DMS53 treated with DMSO at 0.1 percent for 48 hours (cell line): ENCODE data around the gene SIGLEC10.

Experiments used
- DNase-seq: peaks from one replicate; lab custom pipeline; 2025; ENCODE audit not compliant: unreplicated experiment; lab: John Stamatoyannopoulos, UW

SIGLEC10 gene

DNA sequence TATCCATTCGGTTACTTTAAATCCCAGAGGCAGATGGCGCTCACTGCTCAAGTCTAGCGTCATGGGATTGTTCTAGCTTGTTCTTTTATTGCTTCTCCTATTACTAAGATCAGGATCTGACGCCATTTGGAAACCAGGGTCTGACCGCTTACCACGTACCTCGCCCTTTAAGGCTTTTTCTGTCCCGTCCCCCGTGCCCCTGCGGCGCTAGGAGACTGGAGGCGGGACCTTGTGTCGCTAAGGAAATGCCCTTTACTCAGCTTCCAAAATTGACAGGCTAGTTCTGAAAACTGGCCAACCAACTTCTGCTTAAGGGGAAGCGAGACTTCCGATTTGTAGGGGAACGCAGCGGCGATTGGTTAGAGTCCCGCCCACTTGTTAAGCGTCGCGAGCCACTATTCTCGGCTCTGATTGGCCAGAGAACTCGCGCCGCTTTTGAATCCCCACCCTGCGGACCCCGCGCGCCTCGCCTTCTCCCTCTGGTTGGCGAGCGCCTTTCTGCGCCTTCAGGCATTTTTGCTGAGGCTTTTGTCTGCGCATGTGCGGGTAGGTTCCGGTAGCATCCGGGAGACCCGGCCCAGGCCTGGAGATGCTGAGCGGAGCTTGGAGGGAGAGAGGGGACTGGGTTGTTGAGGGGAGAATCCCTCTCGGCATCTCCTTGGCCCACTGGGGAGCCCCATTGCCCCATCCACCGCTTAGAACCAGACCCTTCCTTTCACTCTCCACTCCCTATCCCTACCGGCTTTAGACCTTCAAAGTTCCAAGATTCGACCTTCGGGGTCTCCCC is 23.2 kb downstream of the SIGLEC10 start:
- DNase-seq: no peak

DNA sequence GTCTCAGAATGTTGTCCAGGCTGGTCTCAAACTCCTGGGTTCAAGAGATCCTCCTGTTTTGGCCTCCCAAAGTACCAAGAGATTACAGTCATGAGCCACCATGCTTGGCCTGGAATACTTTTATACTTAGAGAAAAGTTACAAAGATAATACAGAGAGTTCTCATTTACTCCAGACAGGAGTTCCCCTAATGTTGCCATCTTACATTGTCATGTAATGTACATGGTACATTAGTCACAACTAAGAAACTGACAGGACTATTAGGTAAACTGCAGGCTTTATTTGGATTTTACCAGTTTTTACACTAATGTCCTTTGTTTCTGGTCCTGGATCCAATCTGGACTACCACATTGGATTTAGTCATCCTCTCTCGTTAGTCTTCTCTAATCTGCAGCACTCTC is 24.7 kb downstream of the SIGLEC10 start:
- DNase-seq: no peak

DNA sequence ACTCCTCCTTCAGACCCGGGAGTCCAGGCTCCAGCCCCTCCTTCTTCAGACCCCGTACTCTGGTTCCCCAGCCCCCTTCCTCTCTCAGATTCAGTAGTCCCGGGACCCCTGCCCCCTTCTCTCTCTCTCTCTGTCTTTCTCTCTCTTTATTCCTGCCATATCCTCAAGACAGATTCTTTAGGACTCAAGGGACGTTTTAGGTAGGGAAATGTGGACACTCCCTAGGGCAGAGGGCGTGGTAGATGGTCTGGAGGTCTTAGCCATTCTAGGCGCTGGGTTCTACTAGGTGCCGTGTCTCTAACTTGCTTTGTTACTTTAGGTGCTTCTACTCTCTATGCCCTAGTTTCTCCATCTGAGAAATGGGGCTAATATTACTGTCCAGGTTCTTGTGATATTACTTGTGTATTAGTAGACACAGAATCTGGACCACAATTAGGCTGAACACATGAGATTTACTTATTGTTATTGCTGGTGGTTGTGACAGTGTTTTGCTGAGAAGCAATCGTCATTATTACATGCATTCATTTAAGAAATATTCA is 26.3 kb downstream of the SIGLEC10 start:
- DNase-seq: no peak

DNA sequence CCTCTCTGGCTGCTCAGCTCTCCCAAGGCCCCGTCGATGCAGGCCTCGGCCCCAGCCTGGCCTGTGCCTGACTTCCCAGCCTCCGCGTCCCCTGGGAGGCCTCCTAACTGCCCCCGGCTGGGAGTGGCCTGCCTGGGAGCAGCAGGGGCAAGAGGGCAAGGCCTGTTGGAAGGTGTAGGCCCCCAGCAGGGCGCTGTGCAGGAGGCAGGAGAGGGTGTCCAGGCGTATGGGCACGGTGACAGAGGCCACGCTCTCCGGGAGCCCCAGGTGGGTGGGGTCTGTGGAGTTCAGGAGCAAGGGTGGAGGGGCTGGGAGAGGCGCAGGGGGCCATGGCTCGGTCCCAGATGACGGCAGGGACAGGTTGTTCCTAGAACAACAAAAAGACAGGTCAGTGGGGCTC is 28.3 kb downstream of the SIGLEC10 start:
- DNase-seq: no peak

DNA sequence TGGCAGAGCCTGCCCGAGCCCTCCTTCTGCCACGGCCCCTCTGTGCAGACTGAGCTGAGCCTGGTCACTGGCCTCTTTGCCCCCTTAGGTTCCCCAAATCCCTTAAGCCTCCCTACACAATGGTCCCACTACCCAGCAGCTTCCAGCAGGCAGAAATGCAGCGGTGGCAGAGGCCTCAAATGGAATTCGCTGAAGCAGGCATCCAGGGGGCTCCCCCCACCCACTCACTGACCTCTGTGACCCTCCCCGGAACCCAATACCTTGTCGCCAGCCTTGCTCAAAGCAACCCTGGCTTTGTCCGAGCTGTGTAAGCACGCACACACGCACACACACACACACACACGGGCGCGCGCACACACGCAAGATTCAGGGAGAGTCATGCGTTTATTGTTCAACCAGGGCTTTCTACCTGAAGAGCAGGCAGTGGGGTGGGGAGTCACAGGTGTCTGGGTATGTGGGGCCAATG is 29.5 kb downstream of the SIGLEC10 start, which contains the start of gene LIM2:
Gene LIM2 (minus strand): TSS at position 51 of the 466 bp plus-strand sequence. CDS start 531 bp downstream, outside the sequence.
- DNase-seq: no peak

DNA sequence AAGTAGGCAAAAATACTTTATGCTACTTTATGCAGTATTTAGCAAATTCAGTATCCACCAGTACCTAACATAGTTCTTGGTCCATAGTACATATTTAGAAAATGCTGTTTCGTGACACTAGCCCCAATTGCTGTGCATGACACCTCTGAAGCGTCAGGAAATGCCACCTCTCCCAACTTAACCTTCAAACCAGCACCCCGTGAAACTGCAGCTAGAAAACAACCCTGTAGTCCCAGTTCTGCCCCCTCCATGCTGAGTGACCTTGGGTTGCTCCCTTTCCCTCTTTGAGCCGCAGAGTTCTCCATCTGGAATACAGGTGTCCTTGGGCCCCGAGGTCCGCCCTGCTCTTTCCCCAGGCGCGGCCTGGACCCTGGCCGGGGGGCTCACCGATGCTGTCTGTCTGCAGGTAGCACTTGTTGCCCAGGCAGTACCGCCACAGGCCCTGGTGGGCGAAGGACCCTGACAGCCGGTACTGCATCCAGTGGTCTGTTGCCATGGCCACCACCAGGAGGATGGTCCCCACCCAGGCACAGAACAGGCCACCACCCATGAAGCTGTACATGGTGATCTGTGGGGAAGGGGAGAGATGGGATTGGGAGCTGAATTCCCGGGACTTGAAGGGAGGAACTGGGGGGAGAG is 30.4 kb downstream of the SIGLEC10 start:
- no peak for DNase-seq

DNA sequence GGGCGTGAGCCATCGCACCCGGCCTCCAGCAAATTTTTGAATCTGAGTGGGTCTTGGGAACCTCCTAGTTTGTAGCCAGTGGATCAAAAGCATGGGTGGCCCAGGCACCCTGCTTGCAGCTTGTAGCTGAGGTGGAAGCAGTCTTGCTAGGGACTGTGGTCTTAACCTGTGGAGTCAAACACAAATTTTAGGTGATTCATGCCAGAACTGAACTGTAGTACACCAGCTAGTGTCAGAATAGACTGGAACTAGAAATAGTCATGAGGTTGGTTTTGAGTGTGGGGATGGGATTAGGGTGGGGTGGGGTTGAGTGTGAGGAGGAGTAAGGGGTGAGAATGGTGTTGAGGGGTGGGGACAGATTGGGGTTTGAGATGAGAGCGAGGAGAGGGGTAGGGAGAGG is 35.4 kb downstream of the SIGLEC10 start:
- DNase-seq: no peak

DNA sequence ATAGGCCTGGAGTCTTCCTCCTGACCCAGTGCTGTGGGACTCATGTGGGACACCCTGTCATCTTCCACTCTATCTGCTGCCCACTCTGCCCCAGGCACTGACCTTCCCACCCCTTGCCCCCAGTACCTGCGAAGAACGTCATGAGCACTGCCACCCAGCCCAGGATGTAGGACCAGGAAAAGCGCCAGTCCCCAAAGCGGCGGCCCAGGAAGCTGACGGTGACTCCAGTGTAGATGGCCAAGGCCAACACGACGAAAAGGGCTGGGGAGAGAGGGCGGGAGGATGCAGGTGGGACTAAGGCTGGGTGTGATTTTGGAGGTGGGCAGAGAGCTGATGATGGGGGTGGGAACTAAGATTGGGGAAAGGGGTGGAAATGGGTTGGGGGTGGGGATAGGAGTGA is 37.1 kb downstream of the SIGLEC10 start:
- no peak for DNase-seq

DNA sequence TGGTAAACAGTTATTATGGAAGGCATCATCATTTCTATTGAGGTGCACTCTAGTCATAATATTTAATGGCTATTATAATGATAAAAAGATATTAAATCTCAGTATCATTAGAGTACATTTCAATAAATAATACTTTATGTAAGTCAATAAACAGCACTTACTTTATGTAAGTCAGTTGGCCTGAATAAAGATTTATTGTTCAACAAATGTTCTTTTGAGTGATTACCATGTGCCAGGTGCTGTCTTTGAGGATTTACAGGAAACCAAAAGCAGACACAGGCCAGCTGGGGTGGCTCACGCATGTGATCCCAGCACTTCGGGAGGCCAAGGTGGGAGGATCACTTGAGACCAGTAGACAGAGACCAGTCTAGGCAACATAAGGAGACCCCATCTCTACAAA is 40.0 kb downstream of the SIGLEC10 start:
- DNase-seq: no peak

DNA sequence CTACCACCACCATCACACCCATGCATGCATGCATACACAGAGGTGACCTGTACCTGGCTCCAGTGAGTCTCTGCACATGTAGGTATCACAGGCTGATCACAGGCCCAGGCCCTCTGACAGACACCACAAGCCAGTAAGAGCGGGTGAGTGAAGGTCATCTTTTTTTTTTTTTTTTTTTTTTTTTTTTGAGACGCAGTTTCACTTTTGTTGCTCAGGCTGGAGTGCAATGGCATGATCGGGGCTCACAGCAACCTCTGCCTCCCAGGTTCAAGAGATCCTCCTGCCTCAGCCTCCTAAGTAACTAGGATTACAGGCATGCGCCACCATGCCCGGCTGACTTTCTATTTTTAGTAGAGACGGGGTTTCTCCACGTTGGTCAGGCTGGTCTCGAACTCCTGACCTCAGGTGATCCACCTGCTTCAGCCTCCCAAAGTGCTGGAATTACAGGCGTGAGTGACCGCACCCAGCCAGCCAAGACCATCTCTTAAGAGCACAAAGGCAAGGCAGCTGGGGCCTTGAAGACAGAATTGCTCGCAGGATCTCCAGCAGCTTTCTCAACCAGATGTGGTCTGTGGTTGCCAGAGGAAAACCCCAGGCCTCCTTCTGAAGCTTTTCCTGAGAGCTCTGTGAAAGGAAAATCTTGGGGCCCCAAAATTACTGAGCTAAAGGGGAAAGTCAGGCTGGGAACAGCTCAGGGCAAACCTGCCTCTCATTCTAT is 41.8 kb downstream of the SIGLEC10 start:
- no peak for DNase-seq

DNA sequence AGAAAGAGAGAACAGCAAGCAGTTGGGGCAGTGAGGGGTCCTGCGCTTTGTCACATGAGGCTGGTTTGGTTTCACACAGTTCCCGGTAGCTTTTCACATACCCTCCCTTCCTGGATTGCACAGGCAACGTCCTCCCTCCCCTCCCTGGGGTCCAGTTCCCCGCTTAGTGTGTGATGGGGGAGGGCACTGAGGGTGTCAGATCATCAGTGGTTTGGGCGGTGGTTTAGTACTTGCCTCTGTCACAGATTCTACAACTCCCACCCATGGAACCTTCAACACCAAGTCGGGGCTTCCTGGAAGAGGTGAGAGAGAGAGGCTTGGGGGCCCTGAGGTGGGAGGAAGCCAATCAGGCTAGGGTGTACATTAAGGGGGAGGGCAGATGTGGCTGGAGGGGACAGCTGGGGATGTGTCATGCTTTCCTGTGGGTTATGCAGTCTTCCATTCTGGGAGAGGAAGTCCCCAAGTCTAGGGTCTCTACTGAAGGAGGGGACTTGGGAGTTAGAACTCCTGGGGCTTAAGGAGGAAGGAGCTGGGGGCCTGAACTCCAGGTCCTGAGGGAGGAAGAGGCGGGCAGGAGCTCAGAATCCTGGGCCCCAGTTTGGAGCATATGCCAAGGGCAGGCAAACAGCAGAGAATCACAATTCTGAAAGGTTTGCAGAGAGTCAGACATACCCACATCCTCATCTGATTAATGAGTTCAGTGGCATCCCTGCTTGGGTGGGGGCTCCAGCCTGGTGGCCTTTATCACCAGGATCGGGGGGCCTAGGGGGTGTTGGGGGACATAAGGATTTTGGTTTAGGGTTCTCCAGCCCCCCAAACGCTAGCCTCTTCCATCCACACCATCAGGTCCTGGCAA is 44.6 kb downstream of the SIGLEC10 start, which contains the start of gene NKG7:
Gene NKG7 (minus strand): TSS at position 6 of the 856 bp plus-strand sequence. CDS start 119 bp downstream, outside the sequence.
- DNase-seq: no peak

DNA sequence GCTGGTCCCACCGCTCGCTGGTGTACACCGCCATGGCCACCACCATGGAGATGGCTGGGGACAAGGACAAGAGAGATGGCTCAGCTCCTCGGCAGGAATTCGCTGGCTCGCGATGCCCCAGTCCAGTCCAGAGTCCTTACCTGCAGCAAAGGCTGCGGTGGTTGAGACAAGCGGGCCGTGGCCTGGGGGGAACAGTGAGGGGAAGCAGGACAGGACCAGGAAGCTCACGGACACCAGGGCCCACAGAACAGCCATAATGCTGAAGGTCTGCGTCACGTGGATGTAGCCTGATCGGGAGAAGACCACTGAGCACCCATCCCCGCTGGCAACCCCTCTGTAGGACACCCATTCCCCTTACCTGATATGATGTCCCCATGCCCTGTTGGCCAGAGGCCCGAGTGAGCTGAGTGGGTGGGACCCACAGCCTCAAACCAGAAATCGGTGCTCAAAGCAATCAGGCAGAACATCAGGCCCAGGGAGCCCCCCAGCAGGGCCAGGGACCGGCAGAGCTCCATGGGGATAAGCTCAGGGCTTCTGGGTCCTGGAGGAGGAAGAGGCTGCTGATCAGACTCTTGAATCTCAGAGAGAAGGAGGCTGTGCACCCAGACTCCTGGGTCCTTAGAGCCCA is 45.3 kb downstream of the SIGLEC10 start:
- DNase-seq: no peak

DNA sequence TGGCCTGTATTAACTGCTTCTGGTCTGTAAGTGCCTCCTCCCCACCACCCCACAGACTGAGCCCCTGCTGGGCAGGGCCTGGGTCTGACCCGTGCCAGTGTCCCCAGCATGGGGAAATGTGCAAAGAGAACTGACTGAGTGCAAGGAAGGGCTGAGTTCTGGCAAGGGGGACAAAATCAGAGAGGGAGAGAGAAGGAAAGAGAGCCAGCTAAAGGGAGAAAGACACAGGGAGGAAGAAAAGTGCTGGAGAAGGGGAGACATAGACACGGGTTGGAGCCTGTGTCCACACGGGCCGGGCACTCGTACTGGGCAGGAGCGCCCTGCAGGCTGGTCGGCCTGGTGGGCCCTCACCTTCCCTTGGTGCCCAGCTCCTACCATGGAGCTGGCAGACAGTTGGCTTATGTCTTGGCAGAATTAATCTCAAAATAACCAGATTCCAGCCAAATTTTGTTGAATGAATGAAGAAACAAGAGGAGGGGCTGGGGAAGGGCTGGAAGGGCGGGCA is 46.2 kb downstream of the SIGLEC10 start:
- no peak for DNase-seq

DNA sequence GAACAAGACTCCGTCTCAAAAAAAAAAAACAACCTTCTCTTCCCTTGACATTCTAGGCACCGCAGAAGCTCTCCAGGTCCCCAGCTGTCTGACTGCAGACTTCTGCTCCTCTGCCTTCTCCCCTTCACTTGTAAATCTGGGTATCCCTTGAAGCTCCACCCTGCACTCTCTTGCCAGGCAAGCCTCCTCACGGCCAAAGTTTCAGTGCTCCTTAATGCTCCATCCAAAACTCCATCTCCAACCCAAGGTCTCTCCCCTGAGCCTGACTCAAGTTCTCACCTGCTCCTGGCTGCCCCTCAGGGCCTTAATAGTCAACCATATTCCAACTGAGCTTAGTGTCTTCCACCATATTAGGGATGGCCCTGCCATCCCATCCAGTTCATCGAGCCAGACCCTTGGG is 47.2 kb downstream of the SIGLEC10 start:
- no peak for DNase-seq

DNA sequence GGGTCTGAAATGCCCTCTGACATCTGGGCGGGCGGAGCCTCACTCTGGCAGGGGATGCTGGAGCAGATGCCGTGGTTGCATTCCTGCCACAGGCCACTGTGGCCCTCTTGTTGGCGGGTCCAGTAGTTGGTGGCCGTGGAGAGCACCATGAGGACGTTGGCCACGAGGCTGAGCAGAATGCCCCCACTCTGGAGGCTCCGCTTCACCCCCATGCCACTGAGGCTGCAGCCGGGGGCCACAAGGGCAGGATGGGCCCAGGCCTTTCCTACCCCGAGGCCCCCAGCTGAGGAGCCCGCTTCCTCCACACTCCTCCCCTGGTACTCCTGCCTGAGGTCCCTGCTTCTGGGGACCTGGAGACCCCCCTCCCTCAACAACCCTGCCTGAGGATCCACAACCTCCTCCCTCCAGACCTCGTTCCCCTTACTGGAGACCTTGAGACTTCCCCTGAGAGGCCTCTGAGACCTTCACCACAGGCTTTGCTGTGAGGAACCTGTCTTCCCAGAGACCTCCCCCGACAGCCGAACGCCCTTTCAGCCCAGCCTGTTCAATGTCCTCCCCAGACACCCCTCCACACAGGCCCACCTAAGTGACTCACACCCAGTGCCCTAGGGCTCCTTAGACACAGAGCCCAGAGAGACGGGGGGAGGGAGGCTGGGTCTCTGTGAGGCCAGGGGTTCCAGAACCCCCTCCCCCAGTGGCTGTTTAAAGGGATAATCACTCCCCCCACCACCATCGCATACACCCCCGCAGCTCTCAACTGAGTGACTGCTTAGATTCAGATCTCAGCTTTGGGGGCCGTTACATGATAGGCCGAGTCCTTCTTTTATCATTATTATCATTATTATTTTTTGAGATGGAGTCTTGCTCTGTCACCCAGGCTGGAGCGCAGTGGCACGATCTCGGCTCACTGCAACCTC is 48.8 kb downstream of the SIGLEC10 start, which contains the start of gene CLDND2:
Gene CLDND2 (minus strand): TSS at position 638 of the 917 bp plus-strand sequence. CDS start 426 bp downstream, at position 212.
- DNase-seq: no peak

DNA sequence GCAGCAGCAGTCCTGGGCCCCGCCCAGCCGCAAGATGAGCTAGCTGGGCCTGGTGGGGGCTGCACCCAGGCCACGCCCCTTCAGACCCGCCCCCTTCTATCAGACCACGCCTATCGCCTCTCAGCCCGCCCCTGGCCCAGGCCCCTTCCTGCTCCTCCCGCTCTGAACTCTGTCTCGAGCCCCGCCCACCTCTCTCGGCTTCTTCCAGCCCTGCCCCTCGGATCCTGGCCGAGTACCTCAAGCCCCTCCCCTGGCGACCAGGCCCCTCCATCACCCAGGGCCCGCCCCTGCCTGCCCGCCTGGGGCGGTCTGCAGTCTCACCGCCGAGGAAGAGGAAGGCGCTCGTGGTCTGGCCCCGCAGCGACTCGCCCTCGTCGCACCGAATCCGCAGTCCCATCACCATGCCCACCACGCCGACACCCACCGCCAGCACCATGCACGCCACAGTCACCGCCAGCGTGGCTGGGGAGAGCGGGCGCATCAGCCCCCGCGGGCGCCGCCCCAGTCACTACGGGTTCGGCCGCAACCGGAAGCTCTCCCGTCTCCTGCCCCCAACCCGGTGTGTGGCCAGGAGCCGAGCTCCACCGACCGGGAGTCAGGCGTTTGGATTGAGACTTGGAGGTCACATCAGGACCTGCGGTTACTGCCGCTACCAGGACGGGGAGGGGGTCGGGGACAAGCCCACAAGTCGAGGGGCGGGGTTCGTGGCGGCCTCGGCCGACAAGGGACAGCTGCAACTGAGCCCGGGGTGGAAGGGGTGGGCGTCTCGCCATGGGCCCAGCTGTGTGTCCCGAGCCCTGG is 49.7 kb downstream of the SIGLEC10 start:
- DNase-seq: no peak

DNA sequence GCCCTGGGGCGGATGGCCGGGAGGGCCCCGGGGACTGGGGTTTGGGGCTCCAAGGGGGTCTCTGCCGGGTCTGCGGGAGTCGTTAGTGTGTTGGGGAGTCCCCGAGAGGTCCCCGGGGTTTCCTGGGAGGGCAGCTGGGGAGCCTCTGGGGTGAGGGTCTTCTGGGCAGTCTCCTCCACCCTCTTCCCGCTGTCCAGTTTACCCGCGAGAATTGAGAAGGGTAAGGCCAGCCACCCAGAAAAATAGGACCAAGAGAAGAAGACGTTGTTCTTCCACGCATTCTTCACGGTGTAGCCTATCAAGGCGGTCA is 50.2 kb downstream of the SIGLEC10 start:
- no peak for DNase-seq
